Right ventricle myocardium superior (tissue), 1 donor: ENCODE measurements around the gene NES. TPM values are rescaled to one million over a fixed set of nuclear protein-coding genes. Genes with fewer than 3 reads are reported as not detected.

Experiments used
- ATAC-seq: fragments of 200-7000 bp; cut with Tn5 transposase; one replicate; pipeline ENCODE4 v1.9.1; 2020; ENCODE audit warnings: mild to moderate bottlenecking; ENCODE audit not compliant: poor library complexity
- DNase-seq: peaks from one replicate; pipeline ENCODE4 v3.0.0-alpha.2; 2020
- intact Hi-C: fragments of 100-400 bp; cut with DNase I; formaldehyde crosslinking; loops from one replicate; pipeline ENCODE4 v1.11.2; 2022
- total RNA-seq: library from RNA; stranded (reverse); fragmentation: NEBNext Ultra II Directional; extraction: Animal tissue kit (Norgen Biotek cat#: 25700); gene quantifications from one replicate; pipeline ENCODE4 v1.2.1, GENCODE V29; 2021
- donor health status: DM: no; HTN: yes; CAD: no; lungs with severe emphysema.

The NES gene
- total RNA-seq, 1 donor from 2014 or later = 103 TPM

DNA sequence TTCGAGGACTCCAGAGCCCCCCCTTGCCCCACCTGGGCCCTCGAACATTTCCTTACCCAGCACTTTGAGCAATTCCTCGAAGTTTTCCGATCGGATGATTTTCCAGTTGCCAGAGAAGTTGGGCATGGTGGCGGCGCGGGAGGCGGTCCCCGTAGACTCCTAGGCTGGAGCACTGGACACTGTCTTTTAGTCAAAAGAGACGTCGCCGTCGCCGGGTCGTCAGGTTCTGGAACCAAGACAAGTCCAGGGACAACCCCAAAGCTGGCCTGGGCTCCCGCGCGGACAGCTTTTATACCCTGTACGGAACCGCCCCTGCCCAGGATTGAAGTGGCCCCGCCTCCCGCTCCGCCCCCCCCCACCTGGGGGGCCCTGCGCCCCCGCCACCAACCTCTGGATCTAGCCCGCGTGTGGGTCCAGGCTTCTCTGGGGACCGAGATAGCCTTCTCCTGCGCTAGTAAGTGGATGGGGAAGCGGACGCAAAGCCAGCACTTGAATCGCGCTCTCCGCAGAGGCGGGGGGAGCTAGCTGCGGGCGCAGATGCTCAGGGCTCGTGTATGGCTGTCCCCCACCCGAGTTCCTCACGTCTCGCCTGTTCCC, 28.2 kb upstream of the NES start, which contains the start of gene CRABP2:
CRABP2 (minus strand) TSS at position 263 of the 597 bp plus-strand sequence; CDS start at position 126, 137 bp downstream.
- ATAC-seq (peak; percentile 12), DNase-seq (peak; percentile 55)
- intact Hi-C loops = no loop called here

DNA sequence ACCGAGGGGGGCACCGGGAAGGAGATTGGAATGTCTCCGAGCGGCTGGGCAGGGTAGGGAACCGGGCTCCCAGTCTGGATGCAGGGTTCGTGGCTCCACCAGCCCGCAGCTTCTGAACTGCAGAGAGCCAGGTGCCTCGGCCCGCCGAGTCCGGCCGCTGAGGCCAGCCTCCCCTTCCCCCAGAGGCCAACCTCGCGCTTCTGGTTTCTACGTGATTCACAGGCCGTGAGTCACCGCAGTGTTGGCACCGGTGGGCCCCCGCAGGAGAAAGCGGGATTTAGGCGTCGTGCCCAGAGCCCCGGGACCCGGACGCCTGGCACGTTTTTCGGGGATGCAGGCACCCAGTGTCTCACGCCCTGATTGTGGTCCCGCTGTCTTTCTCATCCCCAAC, 27.7 kb upstream of the NES start:
- DNase-seq (no peak), ATAC-seq (no peak)
- intact Hi-C loops = no loop called here

DNA sequence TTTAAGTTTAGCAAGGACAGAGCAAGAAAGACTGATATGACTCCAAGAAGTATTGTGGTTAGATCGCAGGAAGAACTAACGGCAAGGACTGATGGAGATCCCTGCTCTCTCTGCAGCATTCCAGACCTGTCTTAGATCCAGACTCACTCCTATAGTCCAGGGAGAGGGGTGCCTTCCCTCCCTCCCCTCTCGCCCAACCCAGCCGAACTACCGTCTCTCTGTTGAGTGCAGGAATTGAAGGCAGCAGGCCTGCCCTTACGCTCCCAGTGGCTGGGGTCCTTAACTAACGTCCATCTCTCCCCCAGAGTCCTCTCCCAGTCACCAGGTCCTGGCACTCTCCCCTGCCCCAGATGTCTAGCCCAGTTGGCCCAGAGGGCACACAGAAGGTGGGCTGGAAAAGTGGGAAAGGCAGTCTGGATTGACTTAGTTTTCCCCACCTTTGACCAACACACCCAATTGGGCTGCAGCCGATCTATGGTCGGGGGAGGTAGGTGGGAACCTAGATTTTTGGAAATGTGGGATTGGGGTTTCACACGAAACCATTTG, 27.0 kb upstream of the NES start:
- DNase-seq (no peak), ATAC-seq (no peak)
- intact Hi-C loops = no loop called here

DNA sequence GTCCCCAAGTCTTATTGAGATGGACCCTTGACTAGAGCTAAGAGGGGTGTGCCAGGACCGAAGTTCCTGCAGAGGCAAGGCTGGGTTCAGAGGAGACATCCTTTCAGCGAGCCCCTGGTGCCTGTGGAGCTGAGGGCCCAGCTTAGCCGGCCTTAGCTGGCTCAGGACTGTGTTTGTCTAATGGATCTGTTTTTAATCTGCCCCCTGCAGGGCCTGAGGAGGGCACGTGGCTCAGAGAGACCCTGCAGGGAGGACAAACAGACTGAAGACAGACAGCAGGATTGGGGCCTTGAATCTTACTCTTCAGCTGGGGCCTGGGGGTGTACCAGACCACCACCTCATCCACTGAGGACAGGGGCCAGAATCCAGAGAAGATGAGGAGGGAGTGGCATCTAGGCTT, 26.5 kb upstream of the NES start:
- DNase-seq (no peak), ATAC-seq (no peak)
- intact Hi-C loops = no loop called here

DNA sequence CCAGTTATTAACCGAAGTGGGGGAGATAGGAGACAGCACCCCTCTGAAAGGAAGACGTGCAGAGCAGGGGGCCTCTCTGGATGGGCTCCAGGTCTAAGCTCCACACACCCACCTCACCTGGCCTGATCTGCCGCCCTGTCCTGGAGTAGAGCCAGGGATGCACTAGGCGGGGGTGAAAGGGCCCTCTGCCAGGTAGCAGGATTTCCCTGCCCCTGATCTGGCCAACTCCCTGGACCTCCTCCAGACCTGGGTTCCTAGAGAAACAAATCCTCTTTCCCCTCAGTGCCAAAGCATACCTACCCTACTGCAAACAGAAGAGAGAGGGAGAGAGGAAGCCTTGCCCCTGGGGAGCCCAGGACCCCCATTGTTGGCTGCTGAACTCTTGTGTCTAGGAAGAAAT, 26.1 kb upstream of the NES start:
- ATAC-seq (no peak), DNase-seq (no peak)
- intact Hi-C loops = no loop called here

DNA sequence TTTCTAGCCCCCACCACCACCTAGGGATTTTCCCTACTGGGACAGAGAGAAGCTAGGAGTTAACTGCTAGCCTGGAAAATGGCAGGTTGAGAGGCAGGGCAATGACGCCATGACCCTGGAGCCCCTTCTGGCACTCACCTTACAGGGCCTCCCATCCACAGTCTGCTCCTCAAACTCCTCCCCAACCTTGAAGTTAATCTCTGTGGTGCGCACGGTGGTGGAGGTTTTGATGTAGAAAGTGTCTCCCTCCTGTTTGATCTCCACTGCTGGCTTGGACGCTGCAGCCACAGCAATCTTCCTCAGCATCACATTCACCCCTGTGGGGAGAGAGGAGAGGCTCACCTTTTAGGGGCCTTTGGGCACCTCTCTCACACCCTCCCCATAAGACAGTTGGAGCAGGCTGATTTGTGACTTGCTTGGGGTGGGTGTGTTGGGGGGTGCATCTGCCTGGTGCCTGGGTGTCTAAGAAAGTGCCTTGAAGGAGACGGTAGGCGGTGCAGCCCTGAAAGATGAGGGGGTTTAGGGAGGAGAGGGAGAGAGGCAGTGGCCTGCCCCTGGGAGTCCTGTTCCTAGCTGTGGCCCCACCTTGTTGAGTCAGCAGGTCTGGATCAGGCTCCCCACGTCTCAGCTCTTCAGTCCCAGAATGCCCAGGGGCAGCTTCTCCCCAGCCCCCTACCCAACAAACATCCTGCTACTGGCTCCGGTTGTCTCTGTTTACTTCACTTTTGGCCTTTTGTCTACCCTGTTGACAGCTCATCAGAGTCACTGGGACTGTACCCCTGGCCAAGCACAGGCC, 23.7 kb upstream of the NES start:
- intact Hi-C loops = no loop called here
- ATAC-seq (no peak), DNase-seq (no peak)

DNA sequence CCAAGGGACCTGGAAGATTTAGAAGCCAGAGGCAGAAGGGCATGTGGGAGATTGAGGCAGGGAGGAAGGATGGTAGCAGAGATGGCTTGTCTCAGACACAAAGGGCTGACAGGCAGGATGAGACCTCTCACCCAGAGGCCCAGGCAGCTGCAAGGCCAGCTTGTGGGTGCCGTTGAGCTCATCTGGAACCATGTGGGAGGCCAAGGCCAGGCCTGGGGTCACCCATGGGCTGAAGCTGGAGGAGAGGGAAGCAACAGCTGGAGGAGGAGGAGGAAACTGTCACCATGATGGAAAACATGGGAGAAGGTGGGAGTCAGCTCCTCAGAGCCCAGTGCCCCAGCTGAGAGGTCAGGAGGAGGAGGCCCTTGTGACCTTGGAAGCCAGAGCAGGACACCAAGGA, 21.8 kb upstream of the NES start:
- no peak for ATAC-seq
- DNase-seq = no peak
- intact Hi-C loops = loop anchor here (10.0 kb wide), 1 partner anchor 196 kb away; the partner anchor contains the start of gene PEAR1

DNA sequence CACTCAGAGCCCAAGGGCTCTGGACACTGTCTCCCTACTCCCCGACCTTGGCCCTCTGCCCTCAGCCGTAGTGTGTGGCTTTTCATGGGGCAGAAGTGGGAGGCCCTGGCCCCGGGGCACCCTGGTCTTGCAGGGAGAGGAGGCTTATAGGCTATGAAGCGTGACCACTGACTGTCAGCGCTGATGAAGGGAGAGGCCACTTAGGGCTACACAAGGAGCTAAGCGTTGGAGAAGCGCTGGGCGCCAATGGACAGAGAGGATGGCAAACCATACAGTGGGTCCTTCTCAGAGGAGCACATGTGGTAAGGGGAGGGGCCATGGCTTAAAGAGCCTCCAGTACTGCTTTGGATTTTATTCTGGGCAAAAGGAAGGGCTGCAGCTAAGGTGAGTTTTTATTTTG, 20.3 kb upstream of the NES start:
- intact Hi-C loops = loop anchor here (10.0 kb wide), 1 partner anchor 197 kb away; the partner anchor contains the start of gene PEAR1

DNA sequence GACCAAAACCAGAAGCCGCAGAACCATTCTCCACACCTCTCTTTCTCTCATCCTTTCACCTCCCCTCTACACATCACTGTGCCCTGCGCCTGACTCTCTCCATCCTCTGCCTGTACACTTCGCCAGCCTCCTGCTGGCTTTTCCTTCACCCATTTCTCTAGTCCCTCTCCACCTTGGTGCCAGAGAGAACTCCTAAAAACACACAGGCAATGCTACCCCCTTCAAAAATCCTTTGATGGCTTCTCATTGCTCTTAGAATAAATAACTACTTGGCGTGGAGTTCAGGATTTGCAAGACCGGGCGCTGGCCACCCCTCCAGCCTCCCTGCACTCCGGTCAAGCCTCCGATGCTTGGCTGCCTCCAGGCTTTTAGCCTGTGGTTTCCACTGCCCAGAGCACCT, 19.5 kb upstream of the NES start:
- intact Hi-C loops = loop anchor here (10.0 kb wide), 1 partner anchor 198 kb away; the partner anchor contains the start of gene PEAR1
- ATAC-seq (no peak), DNase-seq (no peak)

More for the DNA sequence above, 20.3 kb upstream of the NES start:
- DNase-seq (no peak), ATAC-seq (no peak)

DNA sequence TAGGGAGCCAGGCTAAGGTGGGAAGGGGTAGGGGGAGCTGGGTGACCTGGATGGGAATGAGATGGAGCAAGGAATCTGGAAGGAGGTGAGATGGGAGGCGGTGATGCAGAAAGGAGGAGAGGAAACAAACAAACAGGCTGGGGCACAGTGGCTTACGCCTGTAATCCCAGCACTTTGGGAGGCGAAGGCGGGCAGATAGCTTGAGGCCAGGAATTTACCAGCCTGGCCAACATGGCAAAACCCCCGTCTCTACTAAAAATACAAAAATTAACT, 17.4 kb upstream of the NES start:
- DNase-seq (no peak), ATAC-seq (no peak)
- intact Hi-C loops = loop anchor here (10.0 kb wide), 1 partner anchor 200 kb away; the partner anchor contains the start of gene PEAR1

DNA sequence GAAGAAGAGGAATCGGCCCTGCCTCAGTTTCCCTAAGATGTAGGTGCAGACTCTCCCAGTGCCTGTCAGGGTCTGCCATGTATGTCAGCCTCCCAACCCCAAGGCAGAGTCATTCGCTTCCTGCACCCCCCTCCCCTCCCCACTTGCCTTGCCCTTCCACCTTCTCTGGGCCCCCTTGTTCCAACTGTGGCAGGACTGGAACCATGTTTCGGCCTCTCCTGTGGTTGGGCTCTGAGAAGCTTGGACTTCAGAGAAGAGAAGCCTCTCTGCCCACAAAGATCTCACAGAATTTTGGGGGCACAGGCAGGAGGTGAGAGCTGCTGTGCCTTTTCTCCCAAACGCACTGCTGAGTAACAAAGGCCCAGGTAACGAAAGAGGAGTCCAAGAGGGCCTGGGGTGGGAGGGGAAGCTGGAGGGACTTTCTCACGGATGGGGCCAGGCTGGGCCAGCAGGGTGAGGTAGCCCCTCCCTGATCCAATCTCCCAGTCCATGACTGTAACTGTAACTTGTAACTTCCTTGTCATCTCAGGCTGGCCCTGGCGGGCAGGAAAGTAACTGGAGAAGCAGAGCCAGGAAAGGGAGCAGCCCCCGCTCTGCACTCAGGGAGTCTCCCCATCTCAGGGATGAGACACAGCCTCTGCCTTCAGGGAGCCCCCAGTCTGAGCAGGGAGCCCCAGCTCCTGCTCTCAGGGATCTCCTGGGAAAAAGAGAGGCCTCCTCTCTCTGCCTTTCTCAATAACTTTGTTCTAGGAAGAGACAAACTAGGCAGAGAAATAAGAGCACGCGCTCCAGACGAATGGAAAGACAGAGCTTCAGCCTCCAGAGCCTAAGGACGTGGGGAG, 16.9 kb upstream of the NES start:
- intact Hi-C loops = loop anchor here (10.0 kb wide), 1 partner anchor 201 kb away; the partner anchor contains the start of gene PEAR1
- ATAC-seq = no peak
- DNase-seq = no peak

DNA sequence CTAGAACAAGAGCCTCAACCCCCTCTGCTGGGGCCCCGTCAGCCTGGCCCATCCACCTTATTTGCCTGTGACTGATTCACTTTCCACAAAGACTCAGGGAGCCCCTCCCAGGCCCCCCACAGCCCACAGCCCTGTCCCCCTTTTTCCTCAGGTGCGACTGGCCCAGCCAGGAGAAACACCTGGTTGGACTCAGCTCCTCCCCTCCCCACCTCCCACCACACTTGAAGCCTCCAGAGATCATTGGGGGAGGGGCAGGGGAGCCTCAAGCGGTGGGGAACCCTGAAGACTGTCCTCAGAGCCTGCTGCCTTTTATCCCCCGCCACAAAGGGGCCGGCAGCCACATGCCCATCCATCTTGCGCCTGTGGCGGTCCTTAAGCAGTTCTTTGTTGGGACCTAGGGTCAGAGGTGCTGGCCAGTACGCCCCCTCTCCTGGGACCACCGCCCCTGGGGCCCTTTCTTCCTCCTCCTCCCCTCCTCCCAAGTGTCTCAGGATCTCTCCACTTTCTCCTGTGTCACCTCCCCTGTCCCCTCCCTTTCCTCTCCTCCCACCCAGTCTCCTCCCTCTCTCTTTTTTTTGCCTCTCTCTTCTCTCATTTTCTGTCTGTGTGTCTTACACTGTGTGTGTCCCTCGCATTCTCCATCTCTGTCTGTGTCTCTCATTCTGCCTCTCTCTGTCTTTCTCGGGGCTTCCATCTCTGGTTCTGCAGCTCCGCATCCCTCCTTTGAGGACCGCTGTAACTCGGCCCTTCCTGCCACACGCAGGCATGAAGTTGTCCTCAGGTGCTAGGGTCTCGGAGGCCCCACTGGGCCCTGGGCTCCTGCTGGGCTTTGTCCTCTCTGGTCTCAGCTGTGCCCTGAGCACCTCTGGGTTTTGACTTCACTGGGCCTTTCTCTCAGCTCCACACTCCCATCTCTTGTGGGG, 16.0 kb upstream of the NES start:
- intact Hi-C loops = loop anchor here (10.0 kb wide), 1 partner anchor 202 kb away; the partner anchor contains the start of gene PEAR1
- DNase-seq (no peak), ATAC-seq (no peak)

DNA sequence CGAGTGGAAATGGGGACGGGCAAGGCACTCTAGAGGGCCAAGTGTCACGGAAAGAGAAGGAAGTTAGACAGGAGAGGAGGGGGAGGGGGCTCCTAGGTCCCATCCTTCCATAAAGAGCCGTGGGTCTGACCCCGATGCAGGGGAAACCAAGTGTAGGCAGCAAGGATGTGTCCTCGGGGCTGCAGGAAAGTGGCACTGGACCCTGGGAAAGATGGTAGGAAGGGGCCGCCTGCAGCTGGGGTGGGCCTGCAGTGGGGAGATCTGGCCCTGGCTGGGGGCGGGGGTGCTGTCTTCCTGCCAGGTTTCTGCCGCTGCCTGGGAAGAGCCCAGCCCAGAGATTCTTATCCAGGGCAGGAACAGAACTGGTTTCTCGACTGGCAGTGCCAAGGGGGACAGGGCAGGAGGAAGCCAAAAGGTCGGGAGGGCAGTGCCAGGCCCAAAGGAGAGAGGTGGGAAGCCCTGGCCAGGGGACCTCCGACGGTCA, 15.3 kb upstream of the NES start:
- no peak for DNase-seq
- intact Hi-C loops = loop anchor here (10.0 kb wide), 1 partner anchor 202 kb away; the partner anchor contains the start of gene PEAR1
- ATAC-seq = no peak

DNA sequence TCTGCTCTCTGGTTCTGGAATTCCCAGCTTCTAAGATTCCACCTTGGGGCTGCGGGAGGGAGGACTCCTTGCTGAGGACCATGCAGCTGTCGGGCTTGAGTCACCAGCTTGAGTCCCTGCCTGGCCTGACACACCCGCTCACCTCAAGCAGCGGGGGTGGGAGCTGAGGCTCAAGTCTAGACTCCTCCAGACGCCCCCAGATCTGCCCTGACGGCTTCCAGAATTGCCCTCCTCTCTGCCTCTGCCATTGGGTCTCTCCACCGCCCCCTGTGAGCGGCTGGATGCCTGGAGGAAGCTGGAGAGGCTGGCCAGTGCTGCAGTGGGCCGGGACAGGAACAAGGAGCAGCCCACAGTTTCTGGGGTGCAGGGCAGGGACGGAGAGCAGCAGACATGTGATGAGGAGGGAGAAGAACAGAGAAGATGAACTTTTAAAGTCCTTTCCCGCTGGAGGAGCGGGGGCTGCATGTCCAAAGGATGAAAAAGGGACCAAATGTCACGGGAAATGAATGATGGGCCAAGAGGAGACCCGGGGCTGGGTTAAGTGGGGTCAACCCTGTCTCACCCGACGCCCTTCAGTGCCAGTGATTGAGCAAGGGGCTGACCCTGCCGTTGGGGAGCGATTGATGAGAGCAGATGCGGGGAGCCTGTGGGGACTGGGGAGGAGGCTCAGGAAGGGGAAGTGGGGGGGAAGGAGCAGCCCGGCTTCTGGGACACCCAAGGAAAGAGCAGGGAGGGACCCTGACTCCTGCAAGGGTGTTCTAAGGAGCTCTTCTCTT, 14.6 kb upstream of the NES start:
- no peak for ATAC-seq
- intact Hi-C loops = loop anchor here (10.0 kb wide), 1 partner anchor 203 kb away; the partner anchor contains the start of gene PEAR1
- DNase-seq = no peak

DNA sequence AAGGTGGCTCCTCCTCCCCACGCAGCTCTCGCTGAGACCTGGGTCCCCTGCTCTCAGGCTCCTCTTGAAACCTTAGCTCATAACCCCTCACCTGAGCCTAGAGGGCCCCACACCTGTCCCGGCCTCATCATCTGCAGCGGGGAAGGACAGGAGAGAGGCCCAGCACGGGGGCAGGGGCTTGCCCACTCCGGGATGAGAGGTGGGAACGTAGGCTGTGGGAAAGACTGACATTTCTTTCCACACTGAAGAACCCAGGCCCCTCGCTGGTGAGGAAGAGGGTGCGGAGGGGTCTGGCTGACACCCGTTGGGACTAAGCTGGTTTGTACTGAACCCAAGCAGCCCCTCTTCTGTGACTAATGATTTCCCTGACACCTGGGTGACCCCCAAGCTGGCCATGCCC, 14.0 kb upstream of the NES start:
- ATAC-seq (no peak), DNase-seq (no peak)
- intact Hi-C loops = loop anchor here (10.0 kb wide), 1 partner anchor 204 kb away; the partner anchor contains the start of gene PEAR1

DNA sequence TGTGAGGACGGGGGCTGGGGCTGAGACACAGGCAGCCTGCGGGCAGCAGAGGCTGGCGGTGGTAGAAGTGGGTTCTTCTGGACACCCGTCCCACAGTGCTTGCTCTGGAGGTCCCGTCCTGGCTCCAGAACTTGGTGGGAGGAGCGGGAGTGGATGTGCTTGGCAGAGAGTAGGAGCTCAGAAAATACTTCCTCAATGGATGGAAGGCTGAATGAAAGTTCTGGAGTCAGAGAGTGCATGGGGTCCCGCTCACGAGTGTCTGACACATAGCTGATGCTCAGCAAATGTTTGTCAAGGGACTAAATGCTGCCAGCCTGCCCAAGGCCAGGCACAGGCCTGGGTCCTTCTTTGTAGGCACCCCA, 13.4 kb upstream of the NES start:
- no peak for DNase-seq
- no peak for ATAC-seq
- intact Hi-C loops = loop anchor here (10.0 kb wide), 1 partner anchor 204 kb away; the partner anchor contains the start of gene PEAR1
